GM12872 (cell line): Measurements from ENCODE around the gene PARVG.

Experiments
- CTCF ChIP-seq: IDR thresholded peaks from 3 replicates; pipeline ENCODE4 v1.5.1; 2011; ENCODE audit warnings: low read depth, mild to moderate bottlenecking, low read length, moderate library complexity; ENCODE audit not compliant: insufficient read depth

PARVG gene

GRCh38 chr22:44162960-44163359, 17.8 kb upstream of the PARVG start:
- TF ChIP-seq CTCF: no peak

GRCh38 chr22:44163536-44163935, 17.2 kb upstream of the PARVG start:
- TF ChIP-seq CTCF: no peak

GRCh38 chr22:44164031-44164430, 16.7 kb upstream of the PARVG start:
- no peak for TF ChIP-seq CTCF

- TF ChIP-seq CTCF: no peak
These were observed 15.3 kb upstream of the PARVG start for GRCh38 chr22:44165286-44165874.

- TF ChIP-seq CTCF: no peak
These were observed 14.0 kb upstream of the PARVG start for GRCh38 chr22:44166498-44167276.

- TF ChIP-seq CTCF: no peak
These were observed 13.2 kb upstream of the PARVG start for GRCh38 chr22:44167501-44167900.

- TF ChIP-seq CTCF: no peak
These were observed 12.5 kb upstream of the PARVG start for GRCh38 chr22:44168206-44168605.
